GM12864 (cell line): ENCODE data around the gene BRME1.

Experiments
- DNase-seq: peaks from one replicate; pipeline ENCODE4 v3.0.0-alpha.2; 2011; ENCODE audit warnings: low read depth
- H3K4me3 ChIP-seq: 2 replicates; pipeline ENCODE4 v1.5.1; 2011; ENCODE audit warnings: mild to moderate bottlenecking, low read depth, low read length, control low read depth
- TF ChIP-seq, protein P1 (sequence below): IDR thresholded peaks from 2 replicates; pipeline ENCODE4 v1.5.1; 2011; ENCODE audit warnings: low read depth, mild to moderate bottlenecking, moderate library complexity, low read length, control low read depth, inconsistent platforms; ENCODE audit errors: missing control alignments

BRME1 gene

DNA sequence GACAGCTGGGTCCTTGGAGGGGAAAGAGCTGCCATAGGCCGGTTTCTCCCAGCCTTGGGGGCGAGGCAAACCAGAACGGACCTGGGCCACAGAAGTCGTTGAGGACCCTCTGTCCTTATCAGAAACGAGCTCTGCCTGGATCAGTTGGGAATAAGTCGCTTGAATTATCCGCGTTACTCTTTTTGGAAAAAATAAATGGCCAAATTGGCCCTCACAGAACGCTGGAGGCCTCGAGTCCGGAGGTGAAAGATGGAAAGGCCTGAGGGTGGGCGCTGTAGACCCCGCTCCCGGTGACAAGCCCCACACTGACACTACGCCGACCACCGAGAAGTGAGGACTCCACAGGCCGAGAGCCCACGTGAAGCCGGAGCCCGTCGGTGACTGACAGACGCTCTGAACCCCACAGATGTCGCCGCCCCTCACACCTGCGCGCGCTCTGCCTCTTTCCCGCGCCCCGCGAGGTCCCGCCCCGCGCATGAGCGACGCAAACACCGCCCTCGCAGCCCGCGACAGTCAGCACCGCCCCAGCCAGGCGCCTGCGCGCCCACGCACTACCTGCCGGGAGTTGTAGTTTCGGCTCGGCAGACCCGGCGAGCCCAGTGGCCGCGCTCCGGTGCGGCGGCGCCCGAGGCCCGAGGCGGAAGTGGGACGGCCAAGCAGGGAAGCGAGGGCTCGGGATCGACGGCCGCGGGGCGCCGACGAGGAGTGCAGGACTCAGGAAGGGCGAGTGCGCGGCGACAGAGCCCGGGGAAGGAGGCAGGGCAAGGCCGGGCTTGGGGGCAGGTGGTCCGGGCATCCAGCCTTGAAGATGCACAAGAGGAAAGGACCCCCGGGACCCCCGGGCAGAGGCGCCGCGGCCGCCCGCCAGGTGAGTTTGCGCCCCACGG is at the start of gene BRME1, which contains the start of gene CC2D1A:
Gene BRME1 (minus strand): TSS at position 484 of the 887 bp plus-strand sequence. CDS start 1,225 bp downstream, outside the sequence.
Gene CC2D1A (plus strand): TSS at position 568 of the 887 bp plus-strand sequence. CDS start 241 bp downstream, at position 809.
- peak within 1 kb of the TSS; percentile 77 for H3K4me3 ChIP-seq
- peak; percentile 73 for DNase-seq

DNA sequence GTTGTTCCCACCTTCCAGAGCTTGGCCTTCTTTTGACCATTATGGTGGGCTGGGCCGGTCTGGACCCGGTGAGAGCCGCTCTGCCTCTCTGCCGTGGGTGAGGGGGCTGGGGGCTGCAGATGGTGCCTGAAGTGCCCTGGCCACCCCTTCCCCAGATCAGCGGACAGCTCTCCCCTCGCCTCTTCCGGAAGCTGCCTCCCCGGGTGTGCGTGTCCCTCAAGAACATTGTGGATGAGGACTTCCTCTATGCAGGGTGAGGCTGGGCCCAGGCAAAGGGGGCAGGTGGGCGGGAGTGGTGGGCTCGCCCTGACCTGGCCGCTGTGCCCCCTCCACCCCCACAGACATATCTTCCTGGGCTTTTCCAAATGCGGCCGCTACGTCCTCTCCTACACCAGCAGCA is 48.3 kb upstream of the BRME1 start:
- no peak for DNase-seq
- TF ChIP-seq, protein P1, sequence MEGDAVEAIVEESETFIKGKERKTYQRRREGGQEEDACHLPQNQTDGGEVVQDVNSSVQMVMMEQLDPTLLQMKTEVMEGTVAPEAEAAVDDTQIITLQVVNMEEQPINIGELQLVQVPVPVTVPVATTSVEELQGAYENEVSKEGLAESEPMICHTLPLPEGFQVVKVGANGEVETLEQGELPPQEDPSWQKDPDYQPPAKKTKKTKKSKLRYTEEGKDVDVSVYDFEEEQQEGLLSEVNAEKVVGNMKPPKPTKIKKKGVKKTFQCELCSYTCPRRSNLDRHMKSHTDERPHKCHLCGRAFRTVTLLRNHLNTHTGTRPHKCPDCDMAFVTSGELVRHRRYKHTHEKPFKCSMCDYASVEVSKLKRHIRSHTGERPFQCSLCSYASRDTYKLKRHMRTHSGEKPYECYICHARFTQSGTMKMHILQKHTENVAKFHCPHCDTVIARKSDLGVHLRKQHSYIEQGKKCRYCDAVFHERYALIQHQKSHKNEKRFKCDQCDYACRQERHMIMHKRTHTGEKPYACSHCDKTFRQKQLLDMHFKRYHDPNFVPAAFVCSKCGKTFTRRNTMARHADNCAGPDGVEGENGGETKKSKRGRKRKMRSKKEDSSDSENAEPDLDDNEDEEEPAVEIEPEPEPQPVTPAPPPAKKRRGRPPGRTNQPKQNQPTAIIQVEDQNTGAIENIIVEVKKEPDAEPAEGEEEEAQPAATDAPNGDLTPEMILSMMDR: no peak
- H3K4me3 ChIP-seq: no peak overlapping the region

More for the DNA sequence above, at the start of gene BRME1, which contains the start of gene CC2D1A:
- TF ChIP-seq, protein P1: no peak

DNA sequence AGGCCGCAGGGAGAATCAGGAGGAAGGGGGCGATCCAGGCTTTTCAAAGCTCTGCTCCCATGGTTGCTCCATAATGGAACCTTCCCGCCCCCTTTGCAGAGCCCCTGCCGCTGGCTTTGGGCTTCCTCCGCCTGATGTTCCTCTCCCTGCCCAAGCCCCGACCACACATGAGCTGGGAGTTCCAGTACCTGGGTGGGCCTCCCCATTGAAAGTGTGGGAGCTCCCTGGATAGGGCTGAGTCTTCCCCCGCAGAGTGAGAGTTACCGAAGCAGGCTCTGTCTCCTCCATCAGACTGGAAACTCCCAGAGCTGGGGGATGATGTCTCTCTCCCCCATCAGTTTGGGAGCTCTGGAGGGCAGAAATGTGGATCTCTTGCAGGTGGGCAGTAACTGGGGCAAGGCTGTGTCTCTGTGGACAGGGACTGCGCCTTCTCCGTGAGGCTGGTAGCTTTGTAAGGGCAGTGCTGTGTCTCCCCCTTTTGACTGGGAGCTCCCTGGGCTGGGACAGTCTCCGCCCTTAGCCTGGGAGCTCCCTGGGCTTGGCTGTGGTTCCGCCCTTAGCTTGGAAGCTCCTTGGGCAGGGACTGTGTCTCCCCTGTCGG is 47.1 kb upstream of the BRME1 start:
- DNase-seq: no peak
- H3K4me3 ChIP-seq: peak overlapping the region; percentile 79
- TF ChIP-seq, protein P1: no peak

DNA sequence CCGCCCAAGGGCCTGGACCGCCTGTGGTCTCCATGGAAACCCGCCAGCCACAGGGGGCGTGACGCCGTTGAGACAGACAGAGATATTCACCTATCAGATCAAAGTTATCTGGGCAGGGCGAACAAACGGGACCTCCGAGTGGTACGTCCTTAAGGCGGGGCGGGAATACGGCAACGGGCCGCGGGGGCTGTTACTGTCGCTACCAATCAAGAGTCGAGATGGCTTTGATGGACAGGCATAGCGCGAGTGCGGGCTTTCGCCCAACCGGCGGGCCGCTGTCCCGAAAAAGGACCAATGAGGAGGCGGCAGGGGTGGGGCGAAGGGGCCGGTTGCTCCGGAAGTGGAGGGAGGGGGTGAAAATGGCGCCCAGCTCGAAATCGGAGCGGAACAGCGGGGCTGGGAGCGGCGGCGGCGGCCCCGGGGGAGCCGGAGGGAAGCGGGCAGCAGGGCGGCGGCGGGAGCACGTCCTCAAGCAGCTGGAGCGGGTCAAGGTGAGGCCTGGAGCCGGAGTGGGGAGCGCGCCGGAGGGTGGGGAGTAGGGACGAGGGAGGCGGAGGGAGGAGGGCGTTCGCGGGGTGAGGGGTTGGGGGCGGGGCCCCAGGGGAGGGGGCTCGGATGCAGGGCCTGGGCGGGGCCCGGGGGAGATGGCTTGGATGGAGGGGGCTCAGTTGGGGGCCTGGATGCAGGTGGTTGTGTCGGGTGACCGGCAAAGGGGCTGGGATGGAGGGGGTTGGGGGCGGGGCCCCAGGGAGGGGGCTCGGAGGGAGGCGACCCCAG is 46.4 kb upstream of the BRME1 start, which contains the start of gene DCAF15:
Gene DCAF15 (plus strand): TSS at position 356 of the 777 bp plus-strand sequence. CDS start 4 bp downstream, at position 360.
- TF ChIP-seq, protein P1: no peak
- H3K4me3 ChIP-seq: peak within 1 kb of the TSS; percentile 79
- peak; percentile 99 for DNase-seq

DNA sequence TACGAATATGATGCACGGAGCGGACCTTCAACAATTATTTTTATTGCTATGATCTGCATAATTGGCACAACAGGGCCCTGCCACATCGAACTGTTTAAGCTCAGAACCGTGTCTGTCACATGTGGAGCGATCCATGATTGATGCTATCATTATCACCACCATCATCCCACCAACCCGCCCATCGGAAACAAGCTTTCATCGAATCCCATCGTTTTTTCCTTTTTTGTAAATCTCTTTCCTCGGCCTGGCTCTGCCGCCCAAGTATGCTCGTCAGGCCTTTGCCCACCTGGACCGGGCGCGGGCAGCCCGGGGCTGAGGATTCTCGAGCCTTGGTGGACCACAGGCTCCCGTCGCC is 45.9 kb upstream of the BRME1 start:
- TF ChIP-seq, protein P1: no peak
- DNase-seq: no peak
- peak overlapping the region; percentile 51 for H3K4me3 ChIP-seq

DNA sequence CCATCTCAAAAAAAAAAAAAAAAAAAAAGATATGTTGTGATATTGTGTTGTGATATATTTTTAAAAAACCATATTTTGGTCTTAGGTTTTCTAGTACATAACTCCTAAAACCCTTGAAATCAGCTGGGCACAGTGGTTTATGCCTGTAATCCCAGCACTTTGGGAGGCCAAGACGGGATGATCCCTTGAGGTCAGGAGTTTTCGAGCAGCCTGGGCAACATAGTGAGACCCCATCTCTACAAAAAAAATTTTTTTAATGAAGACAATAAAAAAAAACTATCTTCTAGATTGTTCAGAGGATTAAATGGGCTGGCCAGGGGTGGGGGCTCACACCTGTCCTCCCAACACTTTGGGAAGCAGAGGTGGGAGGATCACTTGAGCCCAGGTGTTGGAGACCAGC is 45.1 kb upstream of the BRME1 start:
- TF ChIP-seq, protein P1: no peak
- DNase-seq: no peak

More for the DNA sequence above, 45.1 kb upstream of the BRME1 start:
- no peak overlapping the region for H3K4me3 ChIP-seq
